ENCODE results near the gene GABRA1. TPM values are rescaled to one million over a fixed set of nuclear protein-coding genes. Genes with fewer than 3 reads are reported as not detected.

GABRA1 gene
- total RNA-seq, 1 experiment from 2014 or later = not detected

Other genes starting within 250 kb of the GABRA1 start
- not detected in 2 replicates for gene GABRA6, start 162.4 kb upstream of the GABRA1 start, total RNA-seq (2014; rRNA removed; shearing (Covaris generic))
- gene GABRG2, start 219.7 kb downstream of the GABRA1 start, total RNA-seq (2014; rRNA removed; shearing (Covaris generic)) = not detected in 2 replicates